Measurements from ENCODE around the gene ELFN1. TPM values are rescaled to one million over a fixed set of nuclear protein-coding genes. Genes with fewer than 3 reads are reported as not detected.

ELFN1 gene
- total RNA-seq, 2 donors from 2014 or later = 0.33 to 1.3 TPM

- 69 to 84% methylated on average over 4 to 5 of the region's 5 CpGs for WGBS, 2 donors
- Histone ChIP-seq H3K27me3 (no peaks in the 10 kb centered on the region), H3K36me3 (replicated peaks in 1 of 2; ENCODE audit: insufficient read depth in 1 of 2, low read depth in 2 of 2) (no peaks in the 10 kb centered on the region), H3K27ac (no peak overlapping the region), H3K9me3 (peaks cover 0 to 12% (median 0%) of the 10 kb centered on the region in 3 donors), H3K4me1 (no peaks in the 10 kb centered on the region), H3K4me3 (no peak overlapping the region)
- DNase-seq (no peak), ATAC-seq (no peak)
- intact Hi-C loops (cut with DNase I) = no loop called here
- no peak for TF ChIP-seq CTCF (IDR thresholded peaks at IDR 0.05)
- TF ChIP-seq POLR2A (IDR thresholded peaks at IDR 0.05) = no peak
These were observed 38.4 kb upstream of the ELFN1 start for GRCh38 chr7:1631678-1632077.

GRCh38 chr7:1632506-1632905, 37.6 kb upstream of the ELFN1 start:
- Histone ChIP-seq H3K36me3 (replicated peaks in 1 of 2; ENCODE audit: insufficient read depth in 1 of 2, low read depth in 2 of 2) (no peaks in the 10 kb centered on the region), H3K9me3 (peaks cover 0 to 16% (median 0%) of the 10 kb centered on the region in 3 donors), H3K27ac (no peak overlapping the region), H3K4me1 (no peaks in the 10 kb centered on the region), H3K27me3 (no peaks in the 10 kb centered on the region), H3K4me3 (no peak overlapping the region)
- ATAC-seq (no peak), DNase-seq (no peak)
- WGBS, 2 donors = 36 to 49% methylated on average over 2 to 7 of the region's 7 CpGs
- intact Hi-C loops (cut with DNase I) = no loop called here
- TF ChIP-seq POLR2A (IDR thresholded peaks at IDR 0.05) (no peak), CTCF (IDR thresholded peaks at IDR 0.05) (no peak)

GRCh38 chr7:1632916-1633785, 36.9 kb upstream of the ELFN1 start:
- ATAC-seq (no peak), DNase-seq (no peak)
- 43 to 47% methylated on average over 11 to 14 of the region's 15 CpGs for WGBS, 2 donors
- no peak for TF ChIP-seq CTCF (IDR thresholded peaks at IDR 0.05)
- TF ChIP-seq POLR2A (IDR thresholded peaks at IDR 0.05) = no peak
- Histone ChIP-seq H3K9me3 (peaks cover 0 to 16% (median 0%) of the 10 kb centered on the region in 3 donors), H3K4me3 (no peak overlapping the region), H3K36me3 (replicated peaks in 1 of 2; ENCODE audit: insufficient read depth in 1 of 2, low read depth in 2 of 2) (no peaks in the 10 kb centered on the region), H3K27ac (no peak overlapping the region), H3K4me1 (no peaks in the 10 kb centered on the region), H3K27me3 (no peaks in the 10 kb centered on the region)
- intact Hi-C loops (cut with DNase I) = no loop called here

- no peak overlapping the region for H3K27ac ChIP-seq
- intact Hi-C loops (cut with DNase I) = no loop called here
- TF ChIP-seq POLR2A (IDR thresholded peaks at IDR 0.05) = no peak
- TF ChIP-seq CTCF (IDR thresholded peaks at IDR 0.05) = no peak
- no peaks in the 10 kb centered on the region for H3K4me1 ChIP-seq
- no peaks in the 10 kb centered on the region for H3K27me3 ChIP-seq
- no peaks in the 10 kb centered on the region for H3K36me3 ChIP-seq (replicated peaks in 1 of 2; ENCODE audit: insufficient read depth in 1 of 2, low read depth in 2 of 2)
- no peak for ATAC-seq
- 79 to 89% methylated on average over 1 of the region's 1 CpG for WGBS, 2 donors
- no peak for DNase-seq
- H3K4me3 ChIP-seq = no peak overlapping the region
- peaks cover 0 to 13% (median 0%) of the 10 kb centered on the region in 3 donors for H3K9me3 ChIP-seq
These were observed 34.7 kb upstream of the ELFN1 start for GRCh38 chr7:1635401-1635800.

- peaks cover 0 to 13% (median 0%) of the 10 kb centered on the region in 3 donors for H3K9me3 ChIP-seq
- ATAC-seq = no peak
- H3K27ac ChIP-seq = no peak overlapping the region
- no peak for TF ChIP-seq POLR2A (IDR thresholded peaks at IDR 0.05)
- no peak overlapping the region for H3K4me3 ChIP-seq
- H3K36me3 ChIP-seq (replicated peaks in 1 of 2; ENCODE audit: insufficient read depth in 1 of 2, low read depth in 2 of 2) = no peaks in the 10 kb centered on the region
- intact Hi-C loops (cut with DNase I) = no loop called here
- no peaks in the 10 kb centered on the region for H3K27me3 ChIP-seq
- WGBS, 2 donors = 85 to 100% methylated on average over 2 of the region's 2 CpGs
- no peaks in the 10 kb centered on the region for H3K4me1 ChIP-seq
- no peak for DNase-seq
These were observed 32.9 kb upstream of the ELFN1 start for GRCh38 chr7:1637155-1637554.

Measured in body of pancreas (tissue), 4 donors.